ENCODE measurements around the gene TBL3.
A peak's percentile ranks its signal among the peaks of the same experiment; 100 is the strongest.
"Not testable (repeated sequence)": the region's sequence is repeated elsewhere in the genome, so short reads cannot be mapped to it uniquely, and the experiment has no call there.

Gene TBL3

DNA sequence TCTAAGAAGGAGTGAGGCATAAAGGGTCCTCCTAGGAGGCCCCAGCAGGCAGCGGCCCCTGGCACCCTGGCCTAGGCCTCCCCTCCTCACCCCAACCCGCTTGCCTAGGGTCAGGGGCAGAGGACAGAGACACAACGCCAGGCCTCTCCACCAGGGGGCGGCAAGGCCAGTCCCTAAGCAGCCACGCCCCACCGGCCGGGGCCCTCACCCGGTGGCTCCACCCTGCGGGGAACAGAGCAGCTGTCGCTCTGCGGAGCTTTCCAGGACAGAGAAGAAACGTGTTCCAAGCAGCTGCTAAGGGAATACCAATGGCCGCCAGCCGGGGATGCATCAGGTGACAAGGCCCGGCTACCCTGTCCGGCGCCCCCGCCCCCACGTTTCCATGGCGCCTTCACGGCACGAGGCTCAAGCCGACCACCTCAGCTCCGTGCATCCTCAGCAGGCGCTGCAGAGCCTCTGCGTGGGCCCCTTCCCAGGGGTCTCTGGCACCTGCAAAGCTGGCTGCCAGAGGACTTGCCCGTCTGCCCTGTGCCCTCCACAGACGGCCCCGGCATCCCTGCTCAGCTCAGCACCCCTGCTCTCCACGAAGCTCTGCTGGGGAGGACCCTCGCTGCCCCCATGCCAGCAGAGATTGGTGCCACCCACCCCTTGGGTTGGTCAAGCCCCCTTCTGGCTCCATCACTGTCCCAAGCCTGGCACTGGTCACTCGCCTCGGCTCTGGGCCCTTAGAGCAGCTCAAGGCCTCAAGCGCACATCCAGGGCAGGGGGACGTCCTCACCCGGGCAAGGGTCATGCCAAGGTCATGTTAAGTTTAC is 32.2 kb downstream of the TBL3 start:
- in situ Hi-C loops (cut with HindIII; ENCODE audit: low pct_unique_long_range_greater_than_20kb, low sequenced_read_pairs) = no loop called here
- DNase-seq (ENCODE audit: low read depth in 1 of 2, low spot score in 1 of 2) = peak; percentile 82 to 92
- no peak for TF ChIP-seq JUND (IDR thresholded peaks at IDR 0.05; ENCODE audit: low read depth)

DNA sequence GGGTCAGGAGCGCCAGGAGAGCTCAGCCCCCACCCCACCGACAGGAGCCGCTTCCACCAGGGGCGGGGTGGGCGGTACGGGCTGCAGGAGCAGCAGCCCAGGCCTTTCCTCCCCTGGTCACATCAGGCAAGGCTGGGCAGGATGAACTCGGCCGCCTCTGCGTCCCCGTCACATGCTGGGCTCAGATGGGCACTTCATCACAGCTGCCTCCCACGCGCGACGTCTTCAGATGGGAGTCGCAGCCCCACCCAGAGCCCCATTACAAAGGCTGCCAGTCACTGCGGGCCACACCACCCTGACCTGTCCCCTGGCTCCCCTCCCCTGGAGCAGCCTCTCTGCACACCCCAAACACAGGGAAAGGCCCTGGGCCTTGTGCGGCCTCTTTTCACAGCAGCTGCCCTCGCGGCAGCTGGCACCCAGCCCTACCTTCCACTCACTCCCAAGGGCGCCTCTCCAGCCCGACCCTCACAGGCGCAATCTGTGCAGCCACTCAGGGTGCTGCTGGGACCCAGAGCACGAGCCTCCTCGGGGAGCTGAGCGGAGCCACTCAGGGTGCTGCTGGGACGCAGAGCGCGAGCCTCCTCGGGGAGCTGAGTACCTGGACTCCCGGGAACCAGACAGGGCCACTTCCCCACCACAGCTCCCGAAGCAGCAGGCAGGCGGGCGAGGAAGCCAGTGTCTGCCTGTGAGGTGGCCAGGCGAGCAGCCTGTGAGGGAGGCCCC is 33.1 kb downstream of the TBL3 start:
- TF ChIP-seq JUND (IDR thresholded peaks at IDR 0.05; ENCODE audit: low read depth) = no peak
- no peak for DNase-seq (ENCODE audit: low read depth in 1 of 2, low spot score in 1 of 2)
- in situ Hi-C loops (cut with HindIII; ENCODE audit: low pct_unique_long_range_greater_than_20kb, low sequenced_read_pairs) = no loop called here

DNA sequence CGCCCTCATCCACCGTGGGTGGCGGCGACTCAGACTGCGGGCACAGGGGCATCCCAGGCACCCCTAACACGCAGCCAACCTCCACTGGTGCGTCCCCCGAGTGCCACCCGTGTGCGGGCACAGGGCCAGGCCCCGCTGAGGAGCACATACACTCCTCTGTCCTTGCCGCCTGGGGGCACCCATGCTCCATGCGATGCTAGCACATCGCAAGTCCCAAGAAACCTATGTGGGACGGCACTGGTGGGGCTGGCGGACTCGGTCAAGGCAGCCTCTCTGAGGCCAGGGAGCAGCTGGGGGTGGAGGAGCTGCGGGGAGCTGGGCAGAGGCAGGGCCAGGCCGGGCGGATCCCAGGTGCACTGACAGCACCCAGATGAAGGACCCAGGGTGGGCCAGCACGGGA is 33.8 kb downstream of the TBL3 start:
- TF ChIP-seq JUND (IDR thresholded peaks at IDR 0.05; ENCODE audit: low read depth) = no peak
- in situ Hi-C loops (cut with HindIII; ENCODE audit: low pct_unique_long_range_greater_than_20kb, low sequenced_read_pairs) = no loop called here
- DNase-seq (ENCODE audit: low read depth in 1 of 2, low spot score in 1 of 2) = peak in 1 of 2 experiments; percentile 36

- in situ Hi-C loops (cut with HindIII; ENCODE audit: low pct_unique_long_range_greater_than_20kb, low sequenced_read_pairs) = no loop called here
- no peak for DNase-seq (ENCODE audit: low read depth in 1 of 2, low spot score in 1 of 2)
- no peak for TF ChIP-seq JUND (IDR thresholded peaks at IDR 0.05; ENCODE audit: low read depth)
Measured at GRCh38 chr16:2006317-2006716, 34.5 kb downstream of the TBL3 start.

GRCh38 chr16:2007081-2007836 is 35.4 kb downstream of the TBL3 start:
- TF ChIP-seq JUND (IDR thresholded peaks at IDR 0.05; ENCODE audit: low read depth) = no peak
- in situ Hi-C loops (cut with HindIII; ENCODE audit: low pct_unique_long_range_greater_than_20kb, low sequenced_read_pairs) = no loop called here
- no peak for DNase-seq (ENCODE audit: low read depth in 1 of 2, low spot score in 1 of 2)

GRCh38 chr16:2008009-2008526 is 36.2 kb downstream of the TBL3 start:
- in situ Hi-C loops (cut with HindIII; ENCODE audit: low pct_unique_long_range_greater_than_20kb, low sequenced_read_pairs) = no loop called here
- no peak for TF ChIP-seq JUND (IDR thresholded peaks at IDR 0.05; ENCODE audit: low read depth)
- peak in 1 of 2 experiments; percentile 74 for DNase-seq (ENCODE audit: low read depth in 1 of 2, low spot score in 1 of 2)

DNA sequence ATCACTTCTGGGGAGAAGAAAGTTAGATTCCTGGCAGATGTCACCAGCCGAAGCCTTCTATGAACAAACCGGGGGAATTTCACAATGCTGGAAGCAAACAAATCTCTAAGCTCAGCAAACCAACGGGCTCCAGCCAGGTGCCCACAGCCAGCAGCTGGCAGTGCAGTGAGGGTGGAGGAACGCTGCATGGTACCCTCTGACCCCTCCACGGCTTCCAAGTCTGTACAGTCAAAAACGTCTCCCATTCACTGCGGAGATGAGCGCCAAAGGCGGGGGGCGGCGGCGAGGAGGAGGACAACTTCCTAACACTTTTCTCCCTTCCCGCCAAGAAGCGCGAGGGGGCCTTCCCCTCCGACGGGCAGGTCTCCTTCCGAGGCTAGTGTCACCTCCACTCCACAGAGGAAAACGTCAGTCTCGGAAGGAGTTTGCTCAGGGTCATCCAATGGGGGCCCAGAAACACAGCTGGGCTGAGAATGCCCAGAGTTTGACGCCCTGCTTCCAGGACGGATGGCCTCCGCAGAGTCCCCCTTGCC is 36.8 kb downstream of the TBL3 start:
- in situ Hi-C loops (cut with HindIII; ENCODE audit: low pct_unique_long_range_greater_than_20kb, low sequenced_read_pairs) = no loop called here
- peak in 1 of 2 experiments; percentile 63 for DNase-seq (ENCODE audit: low read depth in 1 of 2, low spot score in 1 of 2)
- TF ChIP-seq JUND (IDR thresholded peaks at IDR 0.05; ENCODE audit: low read depth) = no peak

- in situ Hi-C loops (cut with HindIII; ENCODE audit: low pct_unique_long_range_greater_than_20kb, low sequenced_read_pairs) = no loop called here
- DNase-seq (ENCODE audit: low read depth in 1 of 2, low spot score in 1 of 2) = no peak
- no peak for TF ChIP-seq JUND (IDR thresholded peaks at IDR 0.05; ENCODE audit: low read depth)
Measured at GRCh38 chr16:2009164-2009711, 37.4 kb downstream of the TBL3 start.

- in situ Hi-C loops (cut with HindIII; ENCODE audit: low pct_unique_long_range_greater_than_20kb, low sequenced_read_pairs) = no loop called here
- peak; percentile 86 to 90 for DNase-seq (ENCODE audit: low read depth in 1 of 2, low spot score in 1 of 2)
- no peak for TF ChIP-seq JUND (IDR thresholded peaks at IDR 0.05; ENCODE audit: low read depth)
Measured at GRCh38 chr16:2009791-2010510, 38.1 kb downstream of the TBL3 start, which contains the start of gene ZNF598. Gene ZNF598, minus strand, starts transcription at chr16:2009821.

- DNase-seq (ENCODE audit: low read depth in 1 of 2, low spot score in 1 of 2); in situ Hi-C loops (cut with HindIII; ENCODE audit: low pct_unique_long_range_greater_than_20kb, low sequenced_read_pairs): not testable (repeated sequence)
Measured at GRCh38 chr16:2011726-2012125, 39.9 kb downstream of the TBL3 start.

GRCh38 chr16:2013527-2013926 is 41.7 kb downstream of the TBL3 start:
- no peak for DNase-seq (ENCODE audit: low read depth in 1 of 2, low spot score in 1 of 2)
- no peak for TF ChIP-seq JUND (IDR thresholded peaks at IDR 0.05; ENCODE audit: low read depth)
- in situ Hi-C loops (cut with HindIII; ENCODE audit: low pct_unique_long_range_greater_than_20kb, low sequenced_read_pairs) = no loop called here

Data from T47D (cell line).